ENCODE results near the gene SIGLECL1. TPM values are rescaled to one million over a fixed set of nuclear protein-coding genes. Genes with fewer than 3 reads are reported as not detected.
"Not testable (repeated sequence)": the region's sequence is repeated elsewhere in the genome, so short reads cannot be mapped to it uniquely, and the experiment has no call there.

Gene SIGLECL1
- total RNA-seq, result not detected

GRCh38 chr19:51250786-51251467 lies at the start of gene SIGLECL1:
Gene SIGLECL1, plus strand, starts transcription at chr19:51251080. Its CDS starts 12,993 bp downstream, at chr19:51264073.
- no peak within 1 kb of the TSS for H3K4me3 Mint-ChIP-seq
- ATAC-seq (no peak), DNase-seq (no peak)
- intact Hi-C loops (cut with DNase I, micrococcal nuclease), result no loop called here
- ChIA-PET POLR2A (interaction anchor here (0.6 kb wide), 1 partner anchor 174 kb away, joined by 10 read pairs; no protein-coding TSS in a partner anchor), CTCF (interaction anchor here (2.6 kb wide), 1 partner anchor 8 kb away, joined by 8 read pairs; no protein-coding TSS in a partner anchor)
- no peaks in the 10 kb centered on the region for H3K9me3 Mint-ChIP-seq (ENCODE audit: low read depth)
- peaks cover under 1% of the 10 kb centered on the region for H3K4me1 Mint-ChIP-seq
- H3K27me3 Mint-ChIP-seq, result peaks cover 6% of the 10 kb centered on the region
- H3K36me3 Mint-ChIP-seq (ENCODE audit: low read depth), result no peaks in the 10 kb centered on the region
- H3K27ac Mint-ChIP-seq, result no peak within 1 kb of the TSS

DNA sequence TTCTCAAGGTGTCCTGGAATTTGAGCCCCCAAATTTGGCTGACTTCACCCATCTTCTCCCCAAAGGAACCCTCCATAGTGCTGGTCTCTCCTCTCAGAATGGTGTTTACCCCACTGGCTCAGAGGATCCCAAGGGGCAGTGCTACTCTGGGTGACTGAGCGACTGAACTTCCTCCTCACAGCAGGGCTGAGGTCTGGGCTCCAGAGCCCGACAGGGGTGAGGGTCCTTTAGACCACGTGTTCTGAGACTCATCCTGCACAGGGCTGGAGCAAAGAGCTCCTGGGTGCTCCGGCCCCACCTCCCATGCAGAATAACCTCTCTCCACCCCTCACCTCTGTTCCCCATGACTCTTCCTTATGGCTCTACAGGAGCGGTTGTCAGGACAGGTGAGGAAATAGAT lies 49.2 kb upstream of the SIGLECL1 start:
- H3K9me3 Mint-ChIP-seq (ENCODE audit: low read depth), result no peaks in the 10 kb centered on the region
- DNase-seq (no peak), ATAC-seq (no peak)
- ChIA-PET POLR2A (no interaction called here), CTCF (interaction anchor here (0.6 kb wide), 1 partner anchor 508 kb away, joined by 3 read pairs; no protein-coding TSS in a partner anchor)
- no peaks in the 10 kb centered on the region for H3K4me1 Mint-ChIP-seq
- intact Hi-C loops (cut with DNase I, micrococcal nuclease), result no loop called here
- H3K4me3 Mint-ChIP-seq, result no peak overlapping the region
- peaks cover 10% of the 10 kb centered on the region for H3K27me3 Mint-ChIP-seq
- no peak overlapping the region for H3K27ac Mint-ChIP-seq
- no peaks in the 10 kb centered on the region for H3K36me3 Mint-ChIP-seq (ENCODE audit: low read depth)

DNA sequence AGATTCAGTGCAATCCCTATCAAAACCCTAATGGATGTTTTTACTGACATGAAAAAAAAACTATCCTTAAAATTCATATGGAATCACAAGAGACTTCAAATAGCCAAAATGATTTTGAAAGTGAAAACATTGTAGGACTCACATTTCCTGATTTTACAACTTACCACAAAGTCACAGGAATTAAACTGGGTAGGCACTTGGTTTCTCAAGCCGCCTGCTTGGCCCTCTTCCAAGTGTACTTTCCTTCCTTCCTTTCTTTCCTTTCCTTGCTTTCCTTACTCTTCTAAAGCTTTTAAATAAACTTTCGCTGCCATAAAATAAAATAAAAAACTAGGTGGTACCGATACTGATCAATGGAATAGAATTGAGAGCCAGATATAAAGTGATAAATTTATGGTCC lies 47.0 kb upstream of the SIGLECL1 start:
- H3K27ac Mint-ChIP-seq, result no peak overlapping the region
- no peak for DNase-seq
- ChIA-PET POLR2A (no interaction called here), CTCF (no interaction called here)
- intact Hi-C loops (cut with DNase I, micrococcal nuclease), result no loop called here
- H3K9me3 Mint-ChIP-seq (ENCODE audit: low read depth), result no peaks in the 10 kb centered on the region
- no peak overlapping the region for H3K4me3 Mint-ChIP-seq
- peaks cover 21% of the 10 kb centered on the region for H3K27me3 Mint-ChIP-seq
- H3K4me1 Mint-ChIP-seq, result no peaks in the 10 kb centered on the region
- ATAC-seq, result no peak
- no peaks in the 10 kb centered on the region for H3K36me3 Mint-ChIP-seq (ENCODE audit: low read depth)

GRCh38 chr19:51204321-51204720 lies 46.6 kb upstream of the SIGLECL1 start:
- DNase-seq, result no peak
- no peak for ATAC-seq
- H3K4me1 Mint-ChIP-seq, result no peaks in the 10 kb centered on the region
- intact Hi-C loops (cut with DNase I, micrococcal nuclease), result no loop called here
- H3K9me3 Mint-ChIP-seq (ENCODE audit: low read depth), result no peaks in the 10 kb centered on the region
- no peaks in the 10 kb centered on the region for H3K36me3 Mint-ChIP-seq (ENCODE audit: low read depth)
- no peak overlapping the region for H3K27ac Mint-ChIP-seq
- ChIA-PET CTCF (no interaction called here), POLR2A (no interaction called here)
- H3K4me3 Mint-ChIP-seq, result no peak overlapping the region
- peaks cover 21% of the 10 kb centered on the region for H3K27me3 Mint-ChIP-seq

DNA sequence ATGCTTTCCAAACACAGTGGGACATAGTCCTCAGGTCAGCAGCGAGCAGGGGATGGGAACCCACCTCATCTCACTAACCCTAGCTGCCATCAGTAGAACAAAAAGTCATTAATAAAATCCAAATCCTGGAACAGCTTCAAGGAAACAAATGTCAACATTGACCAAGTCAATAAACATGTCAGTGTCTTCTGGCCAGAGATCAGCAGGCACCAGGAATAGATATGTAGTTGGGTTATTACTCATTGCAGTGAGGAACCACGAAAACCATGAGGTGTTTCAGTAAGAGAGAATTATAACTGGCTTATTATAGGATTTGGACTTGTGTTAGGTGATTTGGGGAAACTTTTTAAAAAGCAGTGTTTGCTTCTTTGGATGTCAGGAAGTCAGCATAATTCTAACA lies 43.1 kb upstream of the SIGLECL1 start:
- POLR2A ChIA-PET, result no interaction called here
- H3K36me3 Mint-ChIP-seq (ENCODE audit: low read depth), result no peaks in the 10 kb centered on the region
- intact Hi-C loops (cut with DNase I, micrococcal nuclease), result no loop called here
- no peak overlapping the region for H3K27ac Mint-ChIP-seq
- H3K4me3 Mint-ChIP-seq, result no peak overlapping the region
- no peak for ATAC-seq
- CTCF ChIA-PET, result no interaction called here
- H3K27me3 Mint-ChIP-seq, result peaks cover 21% of the 10 kb centered on the region
- DNase-seq, result no peak
- no peaks in the 10 kb centered on the region for H3K4me1 Mint-ChIP-seq
- no peaks in the 10 kb centered on the region for H3K9me3 Mint-ChIP-seq (ENCODE audit: low read depth)

DNA sequence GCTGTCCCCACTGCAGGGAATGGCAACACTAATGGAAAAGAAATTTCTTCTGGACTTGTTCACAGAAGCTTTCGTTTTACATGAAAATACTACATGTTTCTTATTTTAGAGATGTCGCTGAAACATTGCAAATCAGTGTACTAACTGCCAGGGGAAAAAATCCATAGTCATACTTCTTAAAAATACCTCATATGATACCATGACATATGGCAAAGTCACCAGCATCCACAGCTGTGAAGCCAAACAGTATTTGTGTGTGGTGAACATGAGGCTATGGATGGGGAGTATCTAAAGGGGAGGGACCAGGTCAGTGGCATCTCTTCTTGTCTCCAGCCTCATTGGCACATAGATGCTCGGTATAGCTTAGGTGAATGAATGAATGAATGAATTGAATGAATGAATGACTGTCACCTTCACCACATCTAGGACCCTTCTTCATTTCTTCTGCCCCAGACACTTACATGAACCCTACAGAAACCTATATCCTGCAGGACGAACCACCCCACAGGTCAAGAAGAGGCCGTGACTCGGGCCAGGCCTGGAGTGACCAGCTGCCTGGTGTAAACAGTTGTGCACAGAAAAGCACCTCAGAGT lies 40.6 kb upstream of the SIGLECL1 start:
- POLR2A ChIA-PET, result no interaction called here

DNA sequence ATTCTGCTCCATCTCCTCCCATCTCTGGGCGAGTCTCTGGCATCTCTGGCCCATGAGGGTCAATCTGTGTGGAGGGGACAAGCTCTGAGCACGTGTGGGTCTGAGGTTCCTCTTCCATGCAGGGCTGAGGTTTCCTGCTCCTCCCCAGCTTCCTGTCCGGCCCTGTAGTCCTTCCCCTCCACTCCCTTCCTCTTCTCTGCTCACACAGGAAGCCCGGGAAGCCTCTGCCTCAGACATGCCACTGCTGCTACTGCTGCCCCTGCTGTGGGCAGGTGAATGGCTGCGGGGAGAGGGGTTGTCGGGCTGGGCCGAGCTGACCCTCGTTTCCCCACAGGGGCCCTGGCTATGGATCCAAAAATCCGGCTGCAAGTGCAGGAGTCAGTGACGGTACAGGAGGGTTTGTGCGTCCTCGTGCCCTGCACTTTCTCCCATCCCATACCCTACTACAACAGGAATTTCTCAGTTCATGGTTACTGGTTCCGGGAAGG lies 40.0 kb upstream of the SIGLECL1 start:
- H3K36me3 Mint-ChIP-seq (ENCODE audit: low read depth); ATAC-seq; H3K27ac Mint-ChIP-seq; CTCF ChIA-PET; POLR2A ChIA-PET; H3K9me3 Mint-ChIP-seq (ENCODE audit: low read depth); H3K4me3 Mint-ChIP-seq; H3K4me1 Mint-ChIP-seq; intact Hi-C loops (cut with DNase I, micrococcal nuclease); DNase-seq: not testable (repeated sequence)
- H3K27me3 Mint-ChIP-seq, result peaks cover 17% of the 10 kb centered on the region

More for the DNA sequence above, 40.6 kb upstream of the SIGLECL1 start:
- no peaks in the 10 kb centered on the region for H3K9me3 Mint-ChIP-seq (ENCODE audit: low read depth)
- H3K4me3 Mint-ChIP-seq, result no peak overlapping the region
- H3K36me3 Mint-ChIP-seq (ENCODE audit: low read depth), result no peaks in the 10 kb centered on the region
- no peak overlapping the region for H3K27ac Mint-ChIP-seq
- intact Hi-C loops (cut with DNase I, micrococcal nuclease), result no loop called here
- DNase-seq (no peak), ATAC-seq (no peak)
- H3K4me1 Mint-ChIP-seq, result no peaks in the 10 kb centered on the region
- peaks cover 17% of the 10 kb centered on the region for H3K27me3 Mint-ChIP-seq
- CTCF ChIA-PET, result no interaction called here

DNA sequence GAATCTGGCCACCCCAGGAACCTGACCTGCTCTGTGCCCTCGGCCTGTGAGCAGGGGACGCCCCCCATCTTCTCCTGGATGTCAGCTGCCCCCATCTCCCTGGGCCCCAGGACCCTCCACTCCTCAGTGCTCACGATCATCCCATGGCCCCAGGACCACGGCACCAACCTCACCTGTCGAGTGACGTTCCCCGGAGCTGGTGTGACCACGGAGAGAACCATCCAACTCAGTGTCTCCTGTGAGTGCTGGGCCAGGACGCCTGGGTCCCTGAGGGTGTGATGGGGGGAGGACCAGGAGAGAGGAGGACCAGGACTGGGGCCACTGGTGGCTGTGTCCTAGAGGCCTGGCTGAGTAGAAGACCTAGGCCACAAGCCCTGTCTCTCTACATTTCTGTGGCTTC lies 39.0 kb upstream of the SIGLECL1 start:
- H3K27ac Mint-ChIP-seq, result no peak overlapping the region
- intact Hi-C loops (cut with DNase I, micrococcal nuclease), result no loop called here
- ATAC-seq, result no peak
- H3K4me3 Mint-ChIP-seq, result no peak overlapping the region
- no peak for DNase-seq
- H3K4me1 Mint-ChIP-seq, result no peaks in the 10 kb centered on the region
- H3K27me3 Mint-ChIP-seq, result peaks cover 17% of the 10 kb centered on the region
- H3K9me3 Mint-ChIP-seq (ENCODE audit: low read depth), result no peaks in the 10 kb centered on the region
- ChIA-PET POLR2A (no interaction called here), CTCF (no interaction called here)
- no peaks in the 10 kb centered on the region for H3K36me3 Mint-ChIP-seq (ENCODE audit: low read depth)

DNA sequence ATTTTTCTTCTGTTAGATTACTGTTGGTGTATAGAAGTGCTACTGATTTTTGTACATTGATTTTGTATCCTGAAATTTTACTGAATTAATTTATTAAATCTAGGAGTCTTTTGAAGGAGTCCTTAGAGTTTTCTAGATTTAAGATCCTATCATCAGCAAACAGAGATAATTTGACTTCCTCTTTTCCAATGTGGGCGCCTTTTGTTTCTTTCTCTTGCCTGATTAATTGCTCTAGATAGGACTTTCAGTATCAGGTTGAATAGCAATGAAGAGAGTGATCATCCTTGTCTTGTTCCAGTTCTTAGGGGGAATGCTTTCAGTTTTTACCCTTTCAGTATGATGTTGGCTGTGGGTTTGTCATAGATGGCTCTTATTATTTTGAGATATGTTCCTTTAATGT lies 31.6 kb upstream of the SIGLECL1 start:
- ChIA-PET CTCF (interaction anchor here (1.2 kb wide), 1 partner anchor 13 kb away, joined by 3 read pairs; no protein-coding TSS in a partner anchor), POLR2A (no interaction called here)
- Mint-ChIP-seq H3K27ac (no peak overlapping the region), H3K4me1 (peaks cover 10% of the 10 kb centered on the region), H3K36me3 (ENCODE audit: low read depth) (no peaks in the 10 kb centered on the region), H3K4me3 (no peak overlapping the region), H3K27me3 (peaks cover 18% of the 10 kb centered on the region), H3K9me3 (ENCODE audit: low read depth) (no peaks in the 10 kb centered on the region)
- intact Hi-C loops (cut with DNase I, micrococcal nuclease), result no loop called here
- ATAC-seq (no peak), DNase-seq (no peak)

DNA sequence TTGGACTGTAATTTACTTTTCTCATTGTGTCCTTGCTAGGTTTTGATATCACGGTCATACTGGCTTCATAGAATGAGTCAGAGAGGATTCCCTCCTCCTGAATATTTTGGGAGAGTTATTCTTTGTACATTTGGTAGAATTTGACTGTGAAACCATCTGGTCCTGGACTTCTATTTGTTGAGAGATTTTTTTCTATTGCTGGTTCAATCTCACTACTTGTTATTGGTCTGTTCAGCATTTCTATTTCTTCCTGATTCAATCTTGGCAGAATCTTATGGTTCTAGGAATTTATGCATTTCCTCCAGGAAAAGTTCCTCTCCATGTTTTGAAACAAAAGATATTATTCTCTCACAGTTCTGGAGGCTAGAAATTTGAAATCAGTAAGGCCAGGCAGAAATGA lies 30.9 kb upstream of the SIGLECL1 start:
- DNase-seq, result no peak
- Mint-ChIP-seq H3K4me3 (no peak overlapping the region), H3K9me3 (ENCODE audit: low read depth) (no peaks in the 10 kb centered on the region), H3K27ac (no peak overlapping the region), H3K27me3 (peaks cover 20% of the 10 kb centered on the region), H3K36me3 (ENCODE audit: low read depth) (no peaks in the 10 kb centered on the region), H3K4me1 (peaks cover 10% of the 10 kb centered on the region)
- intact Hi-C loops (cut with DNase I, micrococcal nuclease), result no loop called here
- no peak for ATAC-seq
- ChIA-PET POLR2A (no interaction called here), CTCF (no interaction called here)

GRCh38 chr19:51220996-51221395 lies 29.9 kb upstream of the SIGLECL1 start:
- Mint-ChIP-seq H3K27ac (no peak overlapping the region), H3K4me3 (no peak overlapping the region), H3K9me3 (ENCODE audit: low read depth) (no peaks in the 10 kb centered on the region), H3K4me1 (peaks cover 10% of the 10 kb centered on the region), H3K27me3 (peaks cover 29% of the 10 kb centered on the region), H3K36me3 (ENCODE audit: low read depth) (no peaks in the 10 kb centered on the region)
- intact Hi-C loops (cut with DNase I, micrococcal nuclease), result no loop called here
- ChIA-PET POLR2A (no interaction called here), CTCF (no interaction called here)
- DNase-seq (no peak), ATAC-seq (no peak)

- H3K4me1 Mint-ChIP-seq, result peaks cover 9% of the 10 kb centered on the region
- ATAC-seq (no peak), DNase-seq (no peak)
- no peaks in the 10 kb centered on the region for H3K36me3 Mint-ChIP-seq (ENCODE audit: low read depth)
- POLR2A ChIA-PET, result no interaction called here
- no peak overlapping the region for H3K27ac Mint-ChIP-seq
- peaks cover 38% of the 10 kb centered on the region for H3K27me3 Mint-ChIP-seq
- no peak overlapping the region for H3K4me3 Mint-ChIP-seq
- CTCF ChIA-PET, result no interaction called here
- H3K9me3 Mint-ChIP-seq (ENCODE audit: low read depth), result no peaks in the 10 kb centered on the region
- intact Hi-C loops (cut with DNase I, micrococcal nuclease), result no loop called here
These were observed 26.7 kb upstream of the SIGLECL1 start for GRCh38 chr19:51224163-51224641.
